Muscle of leg (tissue), 11 donors: ENCODE data around the gene TRABD2B. TPM values are rescaled to one million over a fixed set of nuclear protein-coding genes. Genes with fewer than 3 reads are reported as not detected.

Source experiments
- DNase-seq: peaks from one replicate; pipeline ENCODE4 v3.0.0; 2013
- H3K27ac ChIP-seq: one replicate; pipeline ENCODE4 v1.5.1; 2013; ENCODE audit warnings: mild to moderate bottlenecking, low read length, control low read depth
- H3K27me3 ChIP-seq: one replicate; pipeline ENCODE4 v1.6.1; 2013; ENCODE audit warnings: low read length; ENCODE audit not compliant: control insufficient read depth, insufficient read depth
- H3K36me3 ChIP-seq: one replicate; pipeline ENCODE4 v1.6.1; 2013; ENCODE audit warnings: low read length; ENCODE audit not compliant: control insufficient read depth, insufficient read depth
- H3K4me1 ChIP-seq: one replicate; pipeline ENCODE4 v1.6.1; 2013; ENCODE audit warnings: low read length; ENCODE audit not compliant: control insufficient read depth, insufficient read depth
- H3K4me3 ChIP-seq: one replicate; pipeline ENCODE4 v1.5.1; 2013; ENCODE audit warnings: low read length, control low read depth
- H3K9me3 ChIP-seq: replicated peaks from 2 replicates; pipeline ENCODE4 v1.6.1; 2013; ENCODE audit warnings: low read depth, low read length; ENCODE audit not compliant: control insufficient read depth
- WGBS: methylation state at CpG from one replicate; pipeline ENCODE4 v1.1.5; 2013; ENCODE audit warnings: missing lambda C conversion rate; ENCODE audit not compliant: insufficient coverage; 5-methylcytosine and 5-hydroxymethylcytosine counted together
- polyA plus RNA-seq, 8 donors: library from polyadenylated mRNA; unstranded; fragments of 120-200 nt; gene quantifications; one replicate each; pipeline versions ENCODE4 v1.2.1 to v1.2.3, GENCODE V29; 2013; ENCODE audit warnings: inconsistent platforms in 1 of 8, low replicate concordance in 1 of 8; ENCODE audit not compliant: insufficient read length in 8 of 8, insufficient read depth in 1 of 8
- total RNA-seq: library from RNA; stranded (reverse); fragments of 120-200 nt; gene quantifications from one replicate; pipeline ENCODE4 v1.2.4, GENCODE V29; 2013

Gene TRABD2B
- total and polyA plus RNA-seq, 9 donors = 1.1 to 7.0 (median 4.4) TPM

GRCh38 chr1:48033495-48034045, 36.4 kb upstream of the TRABD2B start:
- WGBS = 86% methylated on average over 10 of the region's 10 CpGs
- no peaks in the 10 kb centered on the region for H3K36me3 ChIP-seq
- H3K27ac ChIP-seq = no peak overlapping the region
- no peaks in the 10 kb centered on the region for H3K9me3 ChIP-seq
- DNase-seq = no peak
- H3K4me3 ChIP-seq = no peak overlapping the region
- H3K27me3 ChIP-seq = peaks cover 3% of the 10 kb centered on the region
- peaks cover 10% of the 10 kb centered on the region for H3K4me1 ChIP-seq

GRCh38 chr1:48031676-48032075, 34.5 kb upstream of the TRABD2B start:
- no peak overlapping the region for H3K27ac ChIP-seq
- WGBS = 90% methylated on average over 2 of the region's 3 CpGs

GRCh38 chr1:48030696-48031365, 33.6 kb upstream of the TRABD2B start:
- no peaks in the 10 kb centered on the region for H3K36me3 ChIP-seq
- no peak overlapping the region for H3K27ac ChIP-seq
- 80% methylated on average over 3 of the region's 4 CpGs for WGBS
- H3K4me3 ChIP-seq = no peak overlapping the region
- H3K9me3 ChIP-seq = no peaks in the 10 kb centered on the region
- peaks cover 12% of the 10 kb centered on the region for H3K4me1 ChIP-seq
- peaks cover 2% of the 10 kb centered on the region for H3K27me3 ChIP-seq
- no peak for DNase-seq

More at GRCh38 chr1:48031676-48032075, 34.5 kb upstream of the TRABD2B start:
- peaks cover 5% of the 10 kb centered on the region for H3K27me3 ChIP-seq
- H3K4me3 ChIP-seq = no peak overlapping the region
- no peaks in the 10 kb centered on the region for H3K36me3 ChIP-seq
- H3K9me3 ChIP-seq = no peaks in the 10 kb centered on the region
- peaks cover 12% of the 10 kb centered on the region for H3K4me1 ChIP-seq
- DNase-seq = no peak

- peaks cover 2% of the 10 kb centered on the region for H3K27me3 ChIP-seq
- H3K9me3 ChIP-seq = no peaks in the 10 kb centered on the region
- no peak for DNase-seq
- no peaks in the 10 kb centered on the region for H3K36me3 ChIP-seq
- peaks cover 6% of the 10 kb centered on the region for H3K4me1 ChIP-seq
- no peak overlapping the region for H3K27ac ChIP-seq
- WGBS = 91% methylated on average over 3 of the region's 4 CpGs
- H3K4me3 ChIP-seq = no peak overlapping the region
Observed at GRCh38 chr1:48030211-48030610, 33.0 kb upstream of the TRABD2B start.

- H3K4me1 ChIP-seq = peaks cover 3% of the 10 kb centered on the region
- H3K27ac ChIP-seq = no peak overlapping the region
- peaks cover 2% of the 10 kb centered on the region for H3K27me3 ChIP-seq
- H3K9me3 ChIP-seq = no peaks in the 10 kb centered on the region
- DNase-seq = peak; percentile 52
- H3K36me3 ChIP-seq = no peaks in the 10 kb centered on the region
- WGBS = 38% methylated on average over 8 of the region's 12 CpGs
- H3K4me3 ChIP-seq = no peak overlapping the region
Observed at GRCh38 chr1:48028218-48029069, 31.3 kb upstream of the TRABD2B start.

GRCh38 chr1:48027533-48027835, 30.3 kb upstream of the TRABD2B start:
- Histone ChIP-seq H3K36me3 (no peaks in the 10 kb centered on the region), H3K27me3 (peaks cover 2% of the 10 kb centered on the region), H3K9me3 (no peaks in the 10 kb centered on the region), H3K4me1 (peaks cover 3% of the 10 kb centered on the region), H3K27ac (no peak overlapping the region), H3K4me3 (no peak overlapping the region)
- DNase-seq = no peak
- 100% methylated on average over 2 of the region's 2 CpGs for WGBS

- no peak for DNase-seq
- 87% methylated on average over 3 of the region's 9 CpGs for WGBS
Observed at GRCh38 chr1:48026701-48027532, 29.7 kb upstream of the TRABD2B start.

GRCh38 chr1:48026275-48026674, 29.1 kb upstream of the TRABD2B start:
- WGBS = 40% methylated on average over 1 of the region's 2 CpGs
- no peak overlapping the region for H3K27ac ChIP-seq

More at GRCh38 chr1:48026701-48027532, 29.7 kb upstream of the TRABD2B start:
- Histone ChIP-seq H3K9me3 (no peaks in the 10 kb centered on the region), H3K36me3 (no peaks in the 10 kb centered on the region), H3K4me1 (peaks cover 3% of the 10 kb centered on the region), H3K27me3 (peaks cover 2% of the 10 kb centered on the region), H3K27ac (no peak overlapping the region), H3K4me3 (no peak overlapping the region)

GRCh38 chr1:48025076-48025475, 27.9 kb upstream of the TRABD2B start:
- H3K36me3 ChIP-seq = no peaks in the 10 kb centered on the region
- no peak overlapping the region for H3K27ac ChIP-seq
- no peaks in the 10 kb centered on the region for H3K9me3 ChIP-seq
- DNase-seq = no peak
- no peak overlapping the region for H3K4me3 ChIP-seq
- H3K4me1 ChIP-seq = peaks cover 3% of the 10 kb centered on the region
- peaks cover 4% of the 10 kb centered on the region for H3K27me3 ChIP-seq

More at GRCh38 chr1:48026275-48026674, 29.1 kb upstream of the TRABD2B start:
- Histone ChIP-seq H3K4me3 (no peak overlapping the region), H3K36me3 (no peaks in the 10 kb centered on the region), H3K27me3 (peaks cover 4% of the 10 kb centered on the region), H3K4me1 (peaks cover 3% of the 10 kb centered on the region), H3K9me3 (no peaks in the 10 kb centered on the region)
- no peak for DNase-seq

- Histone ChIP-seq H3K27ac (no peak overlapping the region), H3K36me3 (no peaks in the 10 kb centered on the region), H3K27me3 (peaks cover 4% of the 10 kb centered on the region), H3K4me3 (no peak overlapping the region), H3K4me1 (peaks cover 3% of the 10 kb centered on the region), H3K9me3 (no peaks in the 10 kb centered on the region)
- 94% methylated on average over 2 of the region's 6 CpGs for WGBS
- DNase-seq = no peak
Observed at GRCh38 chr1:48023488-48023887, 26.3 kb upstream of the TRABD2B start.
